Endodermal cell (in vitro differentiated cells): ENCODE measurements around the gene LIPE. TPM values are rescaled to one million over a fixed set of nuclear protein-coding genes. Genes with fewer than 3 reads are reported as not detected.

ENCODE experiments used
- DNase-seq: peaks from one replicate; pipeline ENCODE4 v3.0.0-alpha.2; 2017
- H3K27ac ChIP-seq: 2 replicates; pipeline ENCODE4 v1.5.1; 2013; ENCODE audit warnings: mild to moderate bottlenecking, low read depth, low read length, moderate library complexity
- H3K27me3 ChIP-seq: 2 replicates; pipeline ENCODE4 v1.6.1; 2013; ENCODE audit warnings: mild to moderate bottlenecking, low read length, moderate library complexity; ENCODE audit not compliant: insufficient read depth, control insufficient read depth, poor library complexity, severe bottlenecking
- H3K36me3 ChIP-seq: 2 replicates; pipeline ENCODE4 v1.7.0; 2013; ENCODE audit warnings: mild to moderate bottlenecking, low read length, moderate library complexity; ENCODE audit not compliant: control insufficient read depth, insufficient read depth
- H3K4me1 ChIP-seq: one replicate; pipeline ENCODE4 v1.7.0; 2013; ENCODE audit warnings: low read length; ENCODE audit not compliant: control insufficient read depth, insufficient read depth
- H3K4me3 ChIP-seq: 2 replicates; pipeline ENCODE4 v1.5.1; 2013; ENCODE audit warnings: mild to moderate bottlenecking, low read length, moderate library complexity
- H3K9ac ChIP-seq: 2 replicates; pipeline ENCODE4 v1.6.1; 2013; ENCODE audit warnings: mild to moderate bottlenecking, low read length, moderate library complexity; ENCODE audit not compliant: poor library complexity, severe bottlenecking; ENCODE audit errors: extremely low read depth
- H3K9me3 ChIP-seq: 2 replicates; pipeline ENCODE4 v1.6.1; 2013; ENCODE audit warnings: mild to moderate bottlenecking, low read length, moderate library complexity; ENCODE audit not compliant: control insufficient read depth
- H3K27ac Mint-ChIP-seq: 2 replicates; pipeline ENCODE4 v1.8.0; 2020; ENCODE audit warnings: mixed read lengths
- H3K27me3 Mint-ChIP-seq: 2 replicates; pipeline ENCODE4 v1.8.0; 2021; ENCODE audit warnings: mild to moderate bottlenecking, mixed read lengths; ENCODE audit not compliant: insufficient read depth
- H3K36me3 Mint-ChIP-seq: 2 replicates; pipeline ENCODE4 v1.8.0; 2020; ENCODE audit warnings: low read depth, mixed read lengths
- H3K4me1 Mint-ChIP-seq: 2 replicates; pipeline ENCODE4 v1.8.0; 2020; ENCODE audit warnings: mixed read lengths
- H3K4me3 Mint-ChIP-seq: 2 replicates; pipeline ENCODE4 v1.8.0; 2020; ENCODE audit warnings: mild to moderate bottlenecking, moderate library complexity, mixed read lengths
- H3K9me3 Mint-ChIP-seq: 2 replicates; pipeline ENCODE4 v1.8.0; 2020; ENCODE audit warnings: mild to moderate bottlenecking, mixed read lengths
- WGBS, 2 experiments: methylation state at CpG; one replicate each; pipeline versions ENCODE4 v1.1.5 to v1.1.7; 2013; ENCODE audit warnings: missing lambda C conversion rate in 2 of 2, mixed read lengths in 1 of 2; ENCODE audit not compliant: insufficient coverage in 1 of 2, insufficient read length in 1 of 2; 5-methylcytosine and 5-hydroxymethylcytosine counted together
- total RNA-seq, 2 donors: library from RNA; stranded (reverse); fragmentation: NEBNext Ultra II Directional in 1 of 2; extraction: Animal tissue kit (Norgen Biotek cat#: 25700) in 1 of 2; gene quantifications; 2 replicates in 1 of 2; 3 replicates in 1 of 2; pipeline ENCODE4 v1.2.1, GENCODE V29; 2021
- TF ChIP-seq, protein P1 (sequence below): fragments of 200-600 bp; sonication (generic); conservative IDR thresholded peaks from 2 replicates; pipeline ENCODE4 v1.5.0; 2021; ENCODE audit warnings: antibody characterized with exemption, mild to moderate bottlenecking

The LIPE gene
- total RNA-seq, 2 donors from 2014 or later, result 5.9 to 8.1 TPM

DNA sequence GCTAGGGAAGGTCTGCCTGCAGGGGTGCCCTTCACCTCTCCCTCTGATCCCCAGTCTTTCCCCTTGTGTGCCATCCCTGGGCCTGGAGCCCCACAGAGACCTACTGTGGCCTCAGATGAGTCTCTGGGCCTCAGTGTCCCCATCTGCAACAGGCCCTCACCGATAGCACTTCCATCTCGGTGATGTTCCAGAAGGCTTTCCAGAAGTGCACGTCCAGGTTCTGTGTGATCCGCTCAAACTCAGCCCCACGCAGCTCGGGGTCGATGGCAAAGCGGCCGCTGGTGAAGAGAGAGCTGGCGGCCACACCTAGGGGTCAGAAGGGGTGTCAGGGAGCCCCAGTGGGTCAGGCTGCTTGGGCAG, 19.4 kb downstream of the LIPE start:
- Histone ChIP-seq H3K9ac (no peak overlapping the region), H3K9me3 (no peaks in the 10 kb centered on the region), H3K36me3 (no peaks in the 10 kb centered on the region), H3K4me1 (peaks cover 2% of the 10 kb centered on the region), H3K4me3 (no peak overlapping the region), H3K27ac (no peak overlapping the region), H3K27me3 (no peaks in the 10 kb centered on the region)
- no peak for DNase-seq
- Mint-ChIP-seq H3K27ac (no peak overlapping the region), H3K9me3 (no peaks in the 10 kb centered on the region), H3K4me3 (no peak overlapping the region), H3K4me1 (peaks cover 10% of the 10 kb centered on the region), H3K36me3 (peaks cover 15% of the 10 kb centered on the region), H3K27me3 (peaks cover 31% of the 10 kb centered on the region)
- TF ChIP-seq, protein P1, sequence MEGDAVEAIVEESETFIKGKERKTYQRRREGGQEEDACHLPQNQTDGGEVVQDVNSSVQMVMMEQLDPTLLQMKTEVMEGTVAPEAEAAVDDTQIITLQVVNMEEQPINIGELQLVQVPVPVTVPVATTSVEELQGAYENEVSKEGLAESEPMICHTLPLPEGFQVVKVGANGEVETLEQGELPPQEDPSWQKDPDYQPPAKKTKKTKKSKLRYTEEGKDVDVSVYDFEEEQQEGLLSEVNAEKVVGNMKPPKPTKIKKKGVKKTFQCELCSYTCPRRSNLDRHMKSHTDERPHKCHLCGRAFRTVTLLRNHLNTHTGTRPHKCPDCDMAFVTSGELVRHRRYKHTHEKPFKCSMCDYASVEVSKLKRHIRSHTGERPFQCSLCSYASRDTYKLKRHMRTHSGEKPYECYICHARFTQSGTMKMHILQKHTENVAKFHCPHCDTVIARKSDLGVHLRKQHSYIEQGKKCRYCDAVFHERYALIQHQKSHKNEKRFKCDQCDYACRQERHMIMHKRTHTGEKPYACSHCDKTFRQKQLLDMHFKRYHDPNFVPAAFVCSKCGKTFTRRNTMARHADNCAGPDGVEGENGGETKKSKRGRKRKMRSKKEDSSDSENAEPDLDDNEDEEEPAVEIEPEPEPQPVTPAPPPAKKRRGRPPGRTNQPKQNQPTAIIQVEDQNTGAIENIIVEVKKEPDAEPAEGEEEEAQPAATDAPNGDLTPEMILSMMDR, result no peak
- 94 to 100% methylated on average over 4 to 10 of the region's 10 CpGs for WGBS, 2 experiments

DNA sequence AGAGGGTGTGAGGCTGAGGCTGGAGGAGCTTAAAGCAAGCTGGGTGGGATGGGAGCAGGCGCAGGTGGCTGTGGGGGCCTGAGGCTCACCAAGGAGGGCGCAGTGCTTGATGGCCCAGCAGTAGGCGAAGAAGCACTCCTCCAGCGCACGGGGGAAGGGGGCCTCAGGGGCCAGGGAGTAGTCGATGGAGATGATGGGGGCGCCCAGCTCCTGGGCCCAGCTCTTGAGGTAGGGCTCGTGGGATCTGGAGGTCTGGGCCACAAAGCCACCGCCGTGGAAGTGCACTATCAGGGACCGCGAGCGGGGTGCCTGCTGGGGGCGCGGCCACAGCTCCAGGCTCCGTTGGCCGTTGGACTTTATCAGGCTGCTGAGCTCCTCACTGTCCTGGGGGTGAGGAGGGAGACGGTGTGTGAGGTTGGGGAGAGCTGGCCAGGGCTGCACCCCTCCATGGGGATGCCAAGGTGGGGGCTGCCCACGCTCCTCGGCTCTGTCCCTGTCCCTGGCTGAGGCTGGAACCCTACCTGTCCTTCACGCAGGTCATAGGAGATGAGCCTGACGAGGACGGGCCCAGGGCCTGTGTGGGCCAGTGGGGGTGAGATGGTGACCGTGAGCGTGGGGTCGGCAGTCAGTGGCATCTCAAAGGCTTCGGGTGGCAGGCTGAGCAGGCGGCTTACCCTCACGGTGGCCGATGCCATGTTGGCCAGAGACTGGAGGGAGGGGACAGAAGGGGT, 19.9 kb downstream of the LIPE start:
- no peak overlapping the region for H3K27ac Mint-ChIP-seq
- H3K27ac ChIP-seq, result no peak overlapping the region

DNA sequence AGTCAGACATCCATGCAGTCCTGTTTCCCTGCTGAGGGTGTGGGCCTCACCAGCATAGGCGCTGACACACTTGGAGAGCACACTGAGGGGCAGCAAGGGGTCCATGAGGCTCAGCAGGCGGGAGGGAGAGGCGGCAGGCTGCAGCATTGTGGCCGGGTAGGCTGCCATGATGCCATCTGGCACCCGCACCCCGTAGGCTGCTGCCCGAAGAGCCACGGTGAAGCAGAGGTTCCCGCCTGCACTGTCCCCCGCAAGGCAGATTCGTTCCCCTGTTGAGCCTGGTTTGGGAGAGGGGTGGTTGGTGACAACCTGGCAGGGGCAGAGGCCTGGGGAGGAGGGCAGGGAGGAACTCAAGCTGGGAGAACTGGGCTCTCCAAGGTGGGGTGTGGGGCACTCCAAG, 21.1 kb downstream of the LIPE start:
- 88 to 95% methylated on average over 3 to 11 of the region's 11 CpGs for WGBS, 2 experiments
- no peaks in the 10 kb centered on the region for H3K9me3 ChIP-seq
- H3K4me3 ChIP-seq, result no peak overlapping the region
- peaks cover 4% of the 10 kb centered on the region for H3K4me1 ChIP-seq
- no peaks in the 10 kb centered on the region for H3K36me3 ChIP-seq
- Mint-ChIP-seq H3K9me3 (no peaks in the 10 kb centered on the region), H3K4me1 (peaks cover 17% of the 10 kb centered on the region), H3K4me3 (no peak overlapping the region), H3K36me3 (peaks cover 12% of the 10 kb centered on the region), H3K27me3 (peaks cover 14% of the 10 kb centered on the region), H3K27ac (no peak overlapping the region)
- no peak overlapping the region for H3K9ac ChIP-seq
- no peak overlapping the region for H3K27ac ChIP-seq
- no peak for DNase-seq
- TF ChIP-seq, protein P1, result no peak
- H3K27me3 ChIP-seq, result no peaks in the 10 kb centered on the region

More for the DNA sequence above, 19.9 kb downstream of the LIPE start:
- 94 to 98% methylated on average over 7 to 29 of the region's 30 CpGs for WGBS, 2 experiments
- peaks cover 15% of the 10 kb centered on the region for H3K4me1 Mint-ChIP-seq
- TF ChIP-seq, protein P1, result no peak
- Histone ChIP-seq H3K4me3 (no peak overlapping the region), H3K36me3 (no peaks in the 10 kb centered on the region), H3K4me1 (peaks cover 4% of the 10 kb centered on the region), H3K27me3 (no peaks in the 10 kb centered on the region), H3K9me3 (no peaks in the 10 kb centered on the region), H3K9ac (no peak overlapping the region)
- peaks cover 26% of the 10 kb centered on the region for H3K27me3 Mint-ChIP-seq
- H3K36me3 Mint-ChIP-seq, result peaks cover 15% of the 10 kb centered on the region
- no peak for DNase-seq
- H3K4me3 Mint-ChIP-seq, result no peak overlapping the region
- H3K9me3 Mint-ChIP-seq, result no peaks in the 10 kb centered on the region
